Breast epithelium (tissue), 4 donors: ENCODE results near the gene CFAP20DC. TPM values are rescaled to one million over a fixed set of nuclear protein-coding genes. Genes with fewer than 3 reads are reported as not detected.

Source experiments
- DNase-seq, 2 donors: peaks; one replicate each; pipeline ENCODE4 v3.0.0-alpha.2; 2019; ENCODE audit warnings: low spot score in 2 of 2
- H3K27ac ChIP-seq, 2 donors: fragments of 200-600 bp; sonication (generic) in 1 of 2; one replicate each; pipeline ENCODE4 v1.5.1; 2016 to 2019; ENCODE audit warnings: mild to moderate bottlenecking in 1 of 2
- H3K27me3 ChIP-seq, 2 donors: fragments of 200-600 bp; sonication (generic) in 1 of 2; one replicate each; pipeline versions ENCODE4 v1.5.1 to v1.6.0; 2017 to 2019; ENCODE audit warnings: control low read depth in 1 of 2, mild to moderate bottlenecking in 1 of 2
- H3K36me3 ChIP-seq: fragments of 200-600 bp; one replicate; pipeline ENCODE4 v1.5.1; 2019
- H3K4me1 ChIP-seq, 2 donors: fragments of 200-600 bp; sonication (generic); one replicate each; pipeline ENCODE4 v1.5.1; 2016 to 2019; ENCODE audit warnings: control low read depth in 1 of 2
- H3K4me3 ChIP-seq, 3 donors: fragments of 200-600 bp; sonication (generic); 1 replicate in 2 of 3; 2 replicates in 1 of 3; pipeline ENCODE4 v1.5.1; 2016 to 2019; ENCODE audit warnings: mild to moderate bottlenecking in 3 of 3, moderate library complexity in 2 of 3
- H3K9me3 ChIP-seq, 2 donors: fragments of 200-600 bp; sonication (generic) in 1 of 2; one replicate each; pipeline ENCODE4 v1.5.1; 2016 to 2019; ENCODE audit warnings: control low read depth in 1 of 2
- CTCF ChIP-seq, 3 donors: fragments of 450-650 bp; IDR thresholded peaks; one replicate each; pipeline ENCODE4 v1.5.1; 2016 to 2017; ENCODE audit warnings: antibody characterized with exemption in 3 of 3, mild to moderate bottlenecking in 3 of 3, moderate library complexity in 3 of 3
- POLR2A ChIP-seq: fragments of 450-650 bp; IDR thresholded peaks from one replicate; pipeline ENCODE4 v1.6.1; 2016; ENCODE audit warnings: antibody characterized with exemption, mild to moderate bottlenecking, moderate library complexity
- POLR2AphosphoS5 ChIP-seq, 3 donors: sonication (generic); formaldehyde crosslinking; IDR thresholded peaks; one replicate each; pipeline ENCODE4 v1.6.1; 2017; ENCODE audit warnings: antibody characterized with exemption in 3 of 3
- intact Hi-C: fragments of 100-400 bp; cut with DNase I; formaldehyde crosslinking; loops from one replicate; pipeline ENCODE4 v1.15.1; 2023; ENCODE audit warnings: low total_unique reads
- total RNA-seq, 3 donors: library from RNA; depleted of rRNA; stranded (reverse); fragments of >200 nt; gene quantifications; one replicate each; pipeline ENCODE4 v1.1.0, GENCODE V29; 2016

Gene CFAP20DC
- total RNA-seq, 3 donors from 2014 or later: 0.44 to 3.3 (median 2.4) TPM

- H3K27me3 ChIP-seq: no peaks in the 10 kb centered on the region
- H3K4me3 ChIP-seq: no peak overlapping the region
- H3K36me3 ChIP-seq: no peaks in the 10 kb centered on the region
- peaks cover 0 to 7% of the 10 kb centered on the region in 2 donors for H3K9me3 ChIP-seq
- intact Hi-C loops: no loop called here
- TF ChIP-seq POLR2AphosphoS5 (IDR thresholded peaks at IDR 0.05) (no peak), POLR2A (no peak), CTCF (IDR thresholded peaks at IDR 0.05) (no peak)
- H3K4me1 ChIP-seq: no peaks in the 10 kb centered on the region
- no peak overlapping the region for H3K27ac ChIP-seq
- no peak for DNase-seq
Measured at GRCh38 chr3:58693940-58694850, 355.6 kb downstream of the CFAP20DC start.

- H3K4me3 ChIP-seq: no peak overlapping the region
- no peak overlapping the region for H3K27ac ChIP-seq
- no peak for DNase-seq
- peaks cover 0 to 7% of the 10 kb centered on the region in 2 donors for H3K9me3 ChIP-seq
- no peaks in the 10 kb centered on the region for H3K27me3 ChIP-seq
- TF ChIP-seq CTCF (IDR thresholded peaks at IDR 0.05): no peak
- TF ChIP-seq POLR2AphosphoS5 (IDR thresholded peaks at IDR 0.05): no peak
- TF ChIP-seq POLR2A: no peak
- H3K4me1 ChIP-seq: no peaks in the 10 kb centered on the region
- H3K36me3 ChIP-seq: no peaks in the 10 kb centered on the region
- intact Hi-C loops: no loop called here
Measured at GRCh38 chr3:58692484-58692883, 357.3 kb downstream of the CFAP20DC start.
